ENCODE measurements around the gene VAMP8. TPM values are rescaled to one million over a fixed set of nuclear protein-coding genes. Genes with fewer than 3 reads are reported as not detected.
"Not testable (repeated sequence)": the region's sequence is repeated elsewhere in the genome, so short reads cannot be mapped to it uniquely, and the experiment has no call there.

VAMP8 gene
- total and polyA plus RNA-seq, 10 of the 15 experiments (the other 5 are each of a cell fraction or from before 2014, with no cell fraction given) = 93.6 to 744 (median 217) TPM

GRCh38 chr2:85615413-85615728 is 38.0 kb downstream of the VAMP8 start:
- no peaks in the 10 kb centered on the region for H3K27me3 ChIP-seq (replicated peaks in 1 of 2; ENCODE audit: control insufficient read depth in 2 of 2, insufficient read depth in 2 of 2, low read length in 1 of 2)
- ChIA-PET RAD21 (ENCODE audit: unreplicated experiment) (no interaction called here), SMC1A (ENCODE audit: uncharacterized antibody, unreplicated experiment) (no interaction called here), CTCF (interaction anchor here (0.7 to 1.0 kb wide), 4 partner anchors 39 to 464 kb away, joined by 3 read pairs; no protein-coding TSS in a partner anchor), POLR2A (interaction anchor here (0.6 to 1.1 kb wide), 5 partner anchors 21 to 555 kb away, joined by 4 to 5 read pairs (median 4); no protein-coding TSS in a partner anchor)
- H3K27ac ChIP-seq (ENCODE audit: control insufficient read depth, insufficient read depth) = no peak overlapping the region
- H3K9me3 ChIP-seq (replicated peaks; ENCODE audit: control insufficient read depth, insufficient read depth, low read length) = no peaks in the 10 kb centered on the region
- peaks cover 0 to 6% of the 10 kb centered on the region in 2 experiments; a peak in 2 of 4 replicates for H3K36me3 ChIP-seq (ENCODE audit: control insufficient read depth in 2 of 2, insufficient read depth in 2 of 2, low read length in 1 of 2)
- peaks cover 41% of the 10 kb centered on the region for H3K79me2 ChIP-seq (ENCODE audit: control insufficient read depth, insufficient read depth, low read length)
- peak overlapping the region; percentile 74; the same call in 1 of the 2 replicates for H3K4me3 ChIP-seq
- intact Hi-C loops (cut with micrococcal nuclease; ENCODE audit: unreplicated experiment) = loop anchor here (5.0 kb wide), 1 partner anchor 78 kb away; the partner anchor contains the start of gene MAT2A
- in situ Hi-C loops (cut with MboI) = no loop called here
- no peak overlapping the region for H3K9ac ChIP-seq (ENCODE audit: control insufficient read depth, insufficient read depth, low read length)
- WGBS (ENCODE audit: insufficient coverage, insufficient replicate concordance, low lambda C conversion rate, missing lambda C conversion rate) = 88% methylated on average over 17 of the region's 17 CpGs
- H4K20me1 ChIP-seq (ENCODE audit: control insufficient read depth, insufficient read depth) = no peaks in the 10 kb centered on the region
- FAIRE-seq (no peak), DNase-seq (ENCODE audit: low read depth, low spot score) (no peak), ATAC-seq (no peak)
- H3K4me1 ChIP-seq (ENCODE audit: control insufficient read depth, insufficient read depth, low read length) = peaks cover 4% of the 10 kb centered on the region; the same call in 1 of the 2 replicates
- peak overlapping the region; percentile 38 for H3K4me2 ChIP-seq (ENCODE audit: control insufficient read depth, insufficient read depth)
- TF ChIP-seq CEBPB (IDR thresholded peaks at IDR 0.05; ENCODE audit: borderline replicate concordance in 1 of 2, low read depth in 2 of 2, low read length in 2 of 2) (no peak), KLF5 (IDR thresholded peaks at IDR 0.05; ENCODE audit: partially characterized antibody) (no peak), YY1 (IDR thresholded peaks at IDR 0.05; ENCODE audit: low read depth, low read length) (no peak), EGR1 (IDR thresholded peaks at IDR 0.05; ENCODE audit: borderline replicate concordance in 1 of 2, low read depth in 2 of 2, low read length in 2 of 2) (no peak), RCOR1 (conservative IDR thresholded peaks at IDR 0.05; ENCODE audit: low read depth, low read length) (no peak), ZNF274 (IDR thresholded peaks at IDR 0.05; ENCODE audit: insufficient read depth, insufficient read length) (no peak), BCL11A (IDR thresholded peaks at IDR 0.05; ENCODE audit: low read depth, low read length) (no peak), ZNF384 (IDR thresholded peaks at IDR 0.05; ENCODE audit: borderline replicate concordance, low read depth, low read length) (no peak), ATF7 (IDR thresholded peaks at IDR 0.05; ENCODE audit: low read depth) (no peak), SPI1 (IDR thresholded peaks at IDR 0.05; ENCODE audit: borderline replicate concordance, insufficient read depth, low read depth, low read length) (no peak), TCF12 (IDR thresholded peaks at IDR 0.05; ENCODE audit: low read depth, low read length) (no peak)
- no peak overlapping the region for H2AFZ ChIP-seq (ENCODE audit: control insufficient read depth, low read depth, low read length)
- BruUV-seq (replicated peaks) = no TSS peak

GRCh38 chr2:85617723-85618122 is 40.3 kb downstream of the VAMP8 start:
- ChIA-PET POLR2A (interaction anchor here (0.6 to 2.2 kb wide), 3 partner anchors 38 to 234 kb away, joined by 4 to 9 read pairs (median 7); no protein-coding TSS in a partner anchor), SMC1A (ENCODE audit: uncharacterized antibody, unreplicated experiment) (interaction anchor here (1.0 kb wide), 1 partner anchor 57 kb away, joined by 3 read pairs; the partner anchor contains the start of gene GGCX), CTCF (interaction anchor here (0.6 to 1.6 kb wide), 4 partner anchors 9 to 198 kb away, joined by 3 to 5 read pairs (median 3); no protein-coding TSS in a partner anchor)
- in situ Hi-C loops (cut with MboI); ATAC-seq; H3K27me3 ChIP-seq (replicated peaks in 1 of 2; ENCODE audit: control insufficient read depth in 2 of 2, insufficient read depth in 2 of 2, low read length in 1 of 2); H3K27ac ChIP-seq (ENCODE audit: control insufficient read depth, insufficient read depth); H3K36me3 ChIP-seq (ENCODE audit: control insufficient read depth in 2 of 2, insufficient read depth in 2 of 2, low read length in 1 of 2); RAD21 ChIA-PET (ENCODE audit: unreplicated experiment); H3K9ac ChIP-seq (ENCODE audit: control insufficient read depth, insufficient read depth, low read length); BruUV-seq (replicated peaks); DNase-seq (ENCODE audit: low read depth, low spot score); H3K9me3 ChIP-seq (replicated peaks; ENCODE audit: control insufficient read depth, insufficient read depth, low read length); H3K4me1 ChIP-seq (ENCODE audit: control insufficient read depth, insufficient read depth, low read length); H2AFZ ChIP-seq (ENCODE audit: control insufficient read depth, low read depth, low read length); FAIRE-seq; H4K20me1 ChIP-seq (ENCODE audit: control insufficient read depth, insufficient read depth): not testable (repeated sequence)
- peak overlapping the region; percentile 74 for H3K4me3 ChIP-seq
- peak overlapping the region; percentile 81 for H3K4me2 ChIP-seq (ENCODE audit: control insufficient read depth, insufficient read depth)
- intact Hi-C loops (cut with micrococcal nuclease; ENCODE audit: unreplicated experiment) = loop anchor here (5.0 kb wide), 1 partner anchor 80 kb away; the partner anchor contains the start of gene MAT2A
- 92% methylated on average over 5 of the region's 5 CpGs for WGBS (ENCODE audit: insufficient coverage, insufficient replicate concordance, low lambda C conversion rate, missing lambda C conversion rate)
- peaks cover 29% of the 10 kb centered on the region for H3K79me2 ChIP-seq (ENCODE audit: control insufficient read depth, insufficient read depth, low read length)

Data from GM12878 (cell line).